ENCODE measurements around the gene MAGIX.

DNA sequence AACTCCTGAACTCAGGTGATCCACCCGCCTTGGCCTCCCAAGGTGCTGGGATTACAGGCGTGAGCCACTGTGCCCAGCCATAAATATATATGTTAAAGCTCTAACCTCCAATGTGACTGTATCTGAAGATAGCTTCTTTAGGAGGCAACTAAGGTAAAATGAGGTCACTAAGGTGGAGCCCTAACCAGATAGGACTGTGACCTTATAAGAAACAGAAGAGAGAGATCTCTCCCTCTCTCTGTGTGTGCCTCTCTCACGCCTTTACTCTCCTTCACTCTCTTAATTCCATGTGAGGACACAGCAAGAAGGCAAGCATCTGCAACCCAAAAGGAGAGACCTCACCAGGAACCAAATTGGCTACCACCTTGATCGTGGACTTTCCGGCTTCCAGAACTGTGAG lies 926 bp upstream of the MAGIX start:
- TF ChIP-seq CTCF (IDR thresholded peaks at IDR 0.05; ENCODE audit: insufficient read depth, low read length, poor library complexity, severe bottlenecking): no peak
- TF ChIP-seq EZH2phosphoT487 (conservative IDR thresholded peaks at IDR 0.05; ENCODE audit: low read length): no peak

Measured in SU-DHL-6 (cell line).